A673 (cell line): Measurements from ENCODE around the gene SMIM12.

Experiments used
- EZH2 ChIP-seq: fragments of 200-600 bp; sonication (generic); IDR thresholded peaks from 2 replicates; pipeline ENCODE4 v1.6.1; 2017; ENCODE audit warnings: borderline replicate concordance, low read depth, mild to moderate bottlenecking, mixed read lengths, antibody characterized with exemption, low read length; ENCODE audit not compliant: poor library complexity, severe bottlenecking
- TF ChIP-seq, protein P1 (sequence below): fragments of 300-800, 200-600 bp; sonication (generic); conservative IDR thresholded peaks from 2 replicates; pipeline ENCODE4 v1.5.1; 2017; ENCODE audit warnings: low read depth, mild to moderate bottlenecking, antibody characterized with exemption, low read length, moderate library complexity, mixed read lengths

DNA sequence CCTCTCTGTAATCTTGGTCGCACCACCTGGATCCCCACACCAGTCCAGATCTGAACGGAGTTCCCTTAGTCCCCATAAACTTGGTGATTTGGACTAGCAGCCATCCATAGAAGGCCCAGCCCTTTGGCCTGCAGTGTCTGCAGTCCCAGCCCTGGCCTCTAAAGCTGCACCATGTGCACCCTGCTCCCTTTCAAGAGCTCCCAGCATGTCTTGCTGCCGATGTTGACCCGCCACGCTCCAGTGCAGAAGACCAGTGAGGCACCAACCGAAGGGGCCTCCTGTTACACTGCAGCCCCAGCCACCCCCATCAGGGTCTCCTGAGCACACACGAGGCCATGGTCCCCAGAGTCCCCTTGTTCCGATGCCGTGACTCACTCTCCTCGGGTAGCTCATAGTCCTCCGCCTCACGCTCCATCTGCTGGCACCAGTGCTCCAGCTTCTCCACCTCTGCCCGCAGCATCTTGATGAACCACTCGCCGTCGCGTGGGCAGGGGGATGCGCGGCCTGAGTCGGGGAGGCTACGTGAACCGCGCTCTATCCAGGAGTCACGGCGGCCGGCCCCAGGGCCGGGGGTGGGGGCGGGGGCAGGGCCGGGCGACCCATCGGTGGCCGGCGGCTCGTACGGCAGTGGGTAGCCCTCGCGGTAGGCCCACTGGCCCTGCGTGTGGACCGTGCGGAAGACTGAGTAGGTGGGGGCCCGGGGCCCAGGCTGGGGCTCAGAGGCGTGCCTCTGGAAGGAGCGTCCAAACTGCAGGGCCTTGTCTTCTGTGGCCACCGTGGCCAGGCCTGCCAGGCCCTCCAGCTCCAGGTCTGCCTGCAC lies 8.9 kb upstream of the SMIM12 start:
- TF ChIP-seq, protein P1, sequence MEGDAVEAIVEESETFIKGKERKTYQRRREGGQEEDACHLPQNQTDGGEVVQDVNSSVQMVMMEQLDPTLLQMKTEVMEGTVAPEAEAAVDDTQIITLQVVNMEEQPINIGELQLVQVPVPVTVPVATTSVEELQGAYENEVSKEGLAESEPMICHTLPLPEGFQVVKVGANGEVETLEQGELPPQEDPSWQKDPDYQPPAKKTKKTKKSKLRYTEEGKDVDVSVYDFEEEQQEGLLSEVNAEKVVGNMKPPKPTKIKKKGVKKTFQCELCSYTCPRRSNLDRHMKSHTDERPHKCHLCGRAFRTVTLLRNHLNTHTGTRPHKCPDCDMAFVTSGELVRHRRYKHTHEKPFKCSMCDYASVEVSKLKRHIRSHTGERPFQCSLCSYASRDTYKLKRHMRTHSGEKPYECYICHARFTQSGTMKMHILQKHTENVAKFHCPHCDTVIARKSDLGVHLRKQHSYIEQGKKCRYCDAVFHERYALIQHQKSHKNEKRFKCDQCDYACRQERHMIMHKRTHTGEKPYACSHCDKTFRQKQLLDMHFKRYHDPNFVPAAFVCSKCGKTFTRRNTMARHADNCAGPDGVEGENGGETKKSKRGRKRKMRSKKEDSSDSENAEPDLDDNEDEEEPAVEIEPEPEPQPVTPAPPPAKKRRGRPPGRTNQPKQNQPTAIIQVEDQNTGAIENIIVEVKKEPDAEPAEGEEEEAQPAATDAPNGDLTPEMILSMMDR: no peak
- TF ChIP-seq EZH2: no peak
